Spleen (tissue), 11 donors: Measurements from ENCODE around the gene TUBGCP6. TPM values are rescaled to one million over a fixed set of nuclear protein-coding genes. Genes with fewer than 3 reads are reported as not detected.

Experiments used
- DNase-seq: peaks from one replicate; pipeline ENCODE4 v3.0.0-alpha.2; 2020
- H3K27ac ChIP-seq, 8 donors: fragments of 200-600 bp; sonication (generic) in 7 of 8; 1 replicate in 4 of 8; 2 replicates in 4 of 8; pipeline versions ENCODE4 v1.5.0 to v1.8.0; 2016 to 2021; ENCODE audit warnings: inconsistent platforms in 4 of 8, mild to moderate bottlenecking in 4 of 8, moderate library complexity in 1 of 8
- H3K27me3 ChIP-seq, 7 donors: fragments of 200-600 bp; sonication (generic) in 6 of 7; replicated peaks in 1 of 7; 1 replicate in 4 of 7; 2 replicates in 3 of 7; pipeline versions ENCODE4 v1.5.0 to v1.8.0; 2016 to 2021; ENCODE audit warnings: inconsistent platforms in 3 of 7, mild to moderate bottlenecking in 1 of 7
- H3K36me3 ChIP-seq, 6 donors: fragments of 200-600 bp; sonication (generic) in 5 of 6; 1 replicate in 4 of 6; 2 replicates in 2 of 6; pipeline versions ENCODE4 v1.5.0 to v1.8.0; 2016 to 2021; ENCODE audit warnings: inconsistent platforms in 2 of 6
- H3K4me1 ChIP-seq, 6 donors: fragments of 200-600 bp; sonication (generic) in 5 of 6; 1 replicate in 3 of 6; 2 replicates in 3 of 6; pipeline versions ENCODE4 v1.5.0 to v1.8.0; 2016 to 2021; ENCODE audit warnings: inconsistent platforms in 3 of 6
- H3K4me3 ChIP-seq, 8 donors: fragments of 200-600 bp; sonication (generic) in 7 of 8; 1 replicate in 4 of 8; 2 replicates in 4 of 8; pipeline versions ENCODE4 v1.5.0 to v1.8.0; 2016 to 2021; ENCODE audit warnings: inconsistent platforms in 4 of 8, mild to moderate bottlenecking in 4 of 8, moderate library complexity in 2 of 8
- H3K9me3 ChIP-seq, 8 donors: fragments of 200-600 bp; sonication (generic) in 7 of 8; 1 replicate in 4 of 8; 2 replicates in 4 of 8; pipeline versions ENCODE4 v1.5.0 to v1.8.0; 2016 to 2021; ENCODE audit warnings: inconsistent platforms in 4 of 8
- POLR2A ChIP-seq, 3 donors: fragments of 450-650 bp; IDR thresholded peaks; one replicate each; pipeline ENCODE4 v1.5.1; 2017; ENCODE audit warnings: antibody characterized with exemption in 3 of 3, mild to moderate bottlenecking in 1 of 3
- POLR2AphosphoS5 ChIP-seq, 3 donors: sonication (generic); formaldehyde crosslinking; IDR thresholded peaks; one replicate each; pipeline ENCODE4 v1.5.1; 2017; ENCODE audit warnings: antibody characterized with exemption in 3 of 3
- WGBS, 5 donors: extraction: QIAGEN DNeasy Blood & Tissue Kit in 3 of 5; methylation state at CpG; one replicate each; pipeline versions ENCODE4 v1.1.5 to v1.1.7; 2013 to 2018; 5-methylcytosine and 5-hydroxymethylcytosine counted together
- intact Hi-C: fragments of 100-400 bp; cut with DNase I; formaldehyde crosslinking; loops from one replicate; pipeline ENCODE4 v1.15.0; 2023; ENCODE audit warnings: low total_unique reads
- polyA plus RNA-seq, 3 donors: library from polyadenylated mRNA; stranded (reverse); fragments of 200-250 nt; gene quantifications; one replicate each; pipeline ENCODE4 v1.2.1, GENCODE V29; 2013
- total RNA-seq, 7 donors: library from RNA; depleted of rRNA in 3 of 7; stranded (reverse); fragments of >200 nt in 3 of 7; fragmentation: NEBNext Ultra II Directional in 4 of 7; extraction: Animal tissue kit (Norgen Biotek cat#: 25700) in 4 of 7; gene quantifications; one replicate each; pipeline versions ENCODE4 v1.1.0 to v1.2.1, GENCODE V29; 2016 to 2021
- TF ChIP-seq, protein P1 (sequence below), 11 experiments: fragments of 200-600 bp in 7 of 11; fragments of 450-650 bp in 4 of 11; sonication (generic) in 4 of 11; IDR thresholded peaks in 8 of 11; conservative IDR thresholded peaks in 3 of 11; 1 replicate in 7 of 11; 2 replicates in 4 of 11; pipeline versions ENCODE4 v1.4.0 to v1.8.0; 2016 to 2021; ENCODE audit warnings: antibody characterized with exemption in 11 of 11, inconsistent platforms in 4 of 11, mild to moderate bottlenecking in 1 of 11
- donor health status: healthy with polysubstance abuse.
- donor health status: DM: no; HTN: no; CAD: no; lungs with moderate emphysema.
- donor health status: DM: no; HTN: no; CAD: no.
- donor health status: Bipolar disorder and iron deficiency.
- donor health status: healthy.
- donor health status: DM: no; HTN: no; CAD: no.
- donor health status: DM: yes; HTN: yes; CAD: no.

TUBGCP6 gene
- total and polyA plus RNA-seq, 10 donors = 36.0 to 98.0 (median 69.3) TPM

GRCh38 chr22:50220603-50221409, 24.0 kb downstream of the TUBGCP6 start:
- Histone ChIP-seq H3K4me3 (no peak overlapping the region), H3K27me3 (no peaks in the 10 kb centered on the region), H3K9me3 (no peaks in the 10 kb centered on the region), H3K4me1 (no peaks in the 10 kb centered on the region), H3K36me3 (peaks cover 11 to 100% (median 100%) of the 10 kb centered on the region in 6 donors), H3K27ac (no peak overlapping the region)
- intact Hi-C loops = no loop called here
- no peak for DNase-seq
- no peak for TF ChIP-seq POLR2AphosphoS5 (IDR thresholded peaks at IDR 0.05)
- 89 to 97% (median 96%) methylated on average over 14 to 45 of the region's 45 CpGs for WGBS, 5 donors

- WGBS, 5 donors = 86 to 92% (median 91%) methylated on average over 21 to 25 of the region's 25 CpGs
- Histone ChIP-seq H3K36me3 (peaks cover 11 to 100% (median 95%) of the 10 kb centered on the region in 6 donors), H3K9me3 (no peaks in the 10 kb centered on the region), H3K4me3 (no peak overlapping the region), H3K27ac (no peak overlapping the region), H3K27me3 (no peaks in the 10 kb centered on the region), H3K4me1 (no peaks in the 10 kb centered on the region)
- no peak for DNase-seq
- intact Hi-C loops = no loop called here
- TF ChIP-seq, protein P1, sequence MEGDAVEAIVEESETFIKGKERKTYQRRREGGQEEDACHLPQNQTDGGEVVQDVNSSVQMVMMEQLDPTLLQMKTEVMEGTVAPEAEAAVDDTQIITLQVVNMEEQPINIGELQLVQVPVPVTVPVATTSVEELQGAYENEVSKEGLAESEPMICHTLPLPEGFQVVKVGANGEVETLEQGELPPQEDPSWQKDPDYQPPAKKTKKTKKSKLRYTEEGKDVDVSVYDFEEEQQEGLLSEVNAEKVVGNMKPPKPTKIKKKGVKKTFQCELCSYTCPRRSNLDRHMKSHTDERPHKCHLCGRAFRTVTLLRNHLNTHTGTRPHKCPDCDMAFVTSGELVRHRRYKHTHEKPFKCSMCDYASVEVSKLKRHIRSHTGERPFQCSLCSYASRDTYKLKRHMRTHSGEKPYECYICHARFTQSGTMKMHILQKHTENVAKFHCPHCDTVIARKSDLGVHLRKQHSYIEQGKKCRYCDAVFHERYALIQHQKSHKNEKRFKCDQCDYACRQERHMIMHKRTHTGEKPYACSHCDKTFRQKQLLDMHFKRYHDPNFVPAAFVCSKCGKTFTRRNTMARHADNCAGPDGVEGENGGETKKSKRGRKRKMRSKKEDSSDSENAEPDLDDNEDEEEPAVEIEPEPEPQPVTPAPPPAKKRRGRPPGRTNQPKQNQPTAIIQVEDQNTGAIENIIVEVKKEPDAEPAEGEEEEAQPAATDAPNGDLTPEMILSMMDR (IDR thresholded peaks at IDR 0.05 in 8 of 11, conservative IDR thresholded peaks at IDR 0.05 in 3 of 11) = no peak
- TF ChIP-seq POLR2AphosphoS5 (IDR thresholded peaks at IDR 0.05) (peak in 1 of 3 donors; percentile 44), POLR2A (IDR thresholded peaks at IDR 0.05) (no peak)
These were observed 24.8 kb downstream of the TUBGCP6 start for GRCh38 chr22:50219800-50220602.

DNA sequence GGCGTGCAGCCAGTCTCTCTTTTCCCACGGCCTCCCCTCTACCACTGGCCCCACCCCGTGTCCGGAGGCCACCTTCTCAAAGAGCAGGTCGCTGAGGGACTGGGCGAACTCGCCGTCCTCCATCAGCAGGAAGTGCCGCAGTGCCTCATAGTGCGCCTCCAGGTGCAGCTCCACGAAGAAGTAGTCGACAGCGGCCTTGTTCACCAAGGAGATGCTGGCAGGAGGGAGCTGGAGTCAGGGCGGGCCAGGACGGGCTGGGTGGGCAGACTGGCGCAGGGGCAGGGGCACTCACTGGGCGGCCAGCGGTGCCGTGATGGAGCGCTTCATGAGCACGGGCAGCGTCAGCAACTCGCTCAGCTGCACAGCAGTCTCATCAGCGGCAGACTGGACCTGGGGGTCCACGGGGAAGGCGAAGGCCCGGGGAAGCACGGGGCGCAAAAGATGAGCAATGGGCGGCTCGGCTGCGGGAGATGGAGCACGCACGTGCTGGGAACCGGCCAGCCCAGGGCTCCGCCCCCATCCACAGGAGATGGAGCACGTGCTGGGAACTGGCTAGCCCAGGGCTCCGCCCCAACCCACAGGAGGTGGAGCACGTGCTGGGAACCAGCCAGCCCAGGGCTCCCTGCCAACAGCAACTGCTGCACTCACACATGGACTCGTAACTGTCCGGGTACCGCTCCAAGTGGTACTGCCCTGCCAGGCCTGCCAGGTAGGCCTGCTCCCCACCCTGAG, 25.7 kb downstream of the TUBGCP6 start:
- WGBS, 5 donors = 74 to 85% (median 78%) methylated on average over 27 to 42 of the region's 42 CpGs
- DNase-seq = no peak
- Histone ChIP-seq H3K27me3 (no peaks in the 10 kb centered on the region), H3K27ac (no peak overlapping the region), H3K9me3 (no peaks in the 10 kb centered on the region), H3K4me3 (no peak overlapping the region), H3K36me3 (peaks cover 9 to 100% (median 93%) of the 10 kb centered on the region in 6 donors), H3K4me1 (no peaks in the 10 kb centered on the region)
- peak in 2 of 3 donors; percentile 39 to 53 for TF ChIP-seq POLR2AphosphoS5 (IDR thresholded peaks at IDR 0.05)
- TF ChIP-seq, protein P1 (IDR thresholded peaks at IDR 0.05 in 8 of 11, conservative IDR thresholded peaks at IDR 0.05 in 3 of 11) = no peak
- intact Hi-C loops = no loop called here

DNA sequence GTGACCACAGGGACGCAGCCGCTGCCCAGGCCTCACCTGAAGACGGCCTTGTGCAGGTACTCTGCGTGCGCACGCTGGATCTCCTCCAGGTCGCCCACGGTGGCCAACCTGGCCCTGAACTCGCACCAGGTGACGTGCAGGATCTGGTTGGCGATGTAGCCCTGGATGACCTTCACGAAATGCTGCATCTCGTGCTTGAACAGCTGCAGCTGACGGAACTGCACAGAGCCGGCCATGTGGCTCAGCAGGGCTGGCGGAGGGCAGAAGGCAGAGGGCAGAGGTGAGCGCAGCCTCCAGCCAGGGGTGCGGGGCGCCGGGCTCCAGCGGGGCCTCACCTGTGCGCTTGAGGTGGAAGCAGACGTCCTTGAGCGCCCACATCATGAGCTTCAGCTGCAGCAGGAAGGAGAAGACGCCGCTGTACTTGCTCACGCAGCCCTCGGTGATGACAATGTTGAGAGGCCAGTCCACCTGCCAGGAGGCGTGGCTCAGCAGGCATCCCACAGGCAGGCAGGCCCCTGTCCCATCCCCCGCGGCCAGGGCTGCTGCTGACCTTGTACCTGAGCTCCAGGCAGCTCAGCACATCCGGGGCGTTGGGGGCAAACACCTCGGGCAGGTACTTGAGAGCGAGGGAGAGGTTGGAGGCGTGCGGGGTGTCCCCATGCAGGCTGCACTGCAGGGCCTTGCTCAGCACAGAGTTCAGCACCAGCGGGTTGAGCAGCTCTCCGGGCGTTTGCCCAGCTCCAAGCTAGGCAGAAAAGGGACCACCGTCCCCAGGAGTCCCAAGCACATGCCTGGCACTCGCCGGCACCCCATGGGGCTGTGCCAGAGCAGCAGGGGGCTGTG, 26.4 kb downstream of the TUBGCP6 start:
- DNase-seq = no peak
- WGBS, 5 donors = 87 to 90% (median 88%) methylated on average over 26 to 43 of the region's 43 CpGs
- Histone ChIP-seq H3K4me3 (no peak overlapping the region), H3K36me3 (peaks cover 4 to 100% (median 92%) of the 10 kb centered on the region in 6 donors), H3K9me3 (no peaks in the 10 kb centered on the region), H3K27ac (no peak overlapping the region), H3K27me3 (no peaks in the 10 kb centered on the region), H3K4me1 (no peaks in the 10 kb centered on the region)
- intact Hi-C loops = no loop called here
- TF ChIP-seq POLR2A (IDR thresholded peaks at IDR 0.05) (no peak), POLR2AphosphoS5 (IDR thresholded peaks at IDR 0.05) (peak in 2 of 3 donors; percentile 32 to 69)
